ENCODE data around the gene TPO.
"Not testable (repeated sequence)": the region's sequence is repeated elsewhere in the genome, so short reads cannot be mapped to it uniquely, and the experiment has no call there.

The TPO gene

DNA sequence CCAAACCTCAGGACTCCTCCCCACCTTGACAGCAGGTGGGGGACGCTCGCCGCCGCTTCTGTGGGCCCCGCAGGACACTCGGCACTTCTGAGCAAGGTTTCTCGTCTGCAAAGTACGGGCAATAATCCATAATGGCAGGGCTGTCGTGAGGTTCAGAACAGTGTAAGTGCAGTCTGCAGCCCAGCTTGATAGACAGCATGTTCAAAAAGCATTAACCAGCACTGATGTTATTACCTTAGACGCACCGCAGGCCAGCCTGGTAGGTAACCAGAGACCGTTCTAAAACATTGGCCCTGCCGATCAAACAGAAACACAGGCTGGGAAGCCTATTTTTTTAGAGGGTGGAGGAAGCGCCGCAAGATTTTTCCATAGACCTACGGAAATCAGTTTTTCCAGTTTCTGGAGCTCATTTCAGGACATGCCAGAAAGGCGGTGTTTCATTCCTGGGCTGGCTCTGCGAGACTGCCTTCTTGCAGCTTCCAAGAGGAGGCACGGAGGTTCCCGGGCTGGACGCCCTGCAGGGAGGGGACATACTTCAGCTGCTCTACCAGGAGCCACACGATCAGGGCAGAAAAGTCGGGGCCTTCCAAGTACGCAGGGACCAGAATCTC lies 148.7 kb downstream of the TPO start:
- DNase-seq, result no peak

DNA sequence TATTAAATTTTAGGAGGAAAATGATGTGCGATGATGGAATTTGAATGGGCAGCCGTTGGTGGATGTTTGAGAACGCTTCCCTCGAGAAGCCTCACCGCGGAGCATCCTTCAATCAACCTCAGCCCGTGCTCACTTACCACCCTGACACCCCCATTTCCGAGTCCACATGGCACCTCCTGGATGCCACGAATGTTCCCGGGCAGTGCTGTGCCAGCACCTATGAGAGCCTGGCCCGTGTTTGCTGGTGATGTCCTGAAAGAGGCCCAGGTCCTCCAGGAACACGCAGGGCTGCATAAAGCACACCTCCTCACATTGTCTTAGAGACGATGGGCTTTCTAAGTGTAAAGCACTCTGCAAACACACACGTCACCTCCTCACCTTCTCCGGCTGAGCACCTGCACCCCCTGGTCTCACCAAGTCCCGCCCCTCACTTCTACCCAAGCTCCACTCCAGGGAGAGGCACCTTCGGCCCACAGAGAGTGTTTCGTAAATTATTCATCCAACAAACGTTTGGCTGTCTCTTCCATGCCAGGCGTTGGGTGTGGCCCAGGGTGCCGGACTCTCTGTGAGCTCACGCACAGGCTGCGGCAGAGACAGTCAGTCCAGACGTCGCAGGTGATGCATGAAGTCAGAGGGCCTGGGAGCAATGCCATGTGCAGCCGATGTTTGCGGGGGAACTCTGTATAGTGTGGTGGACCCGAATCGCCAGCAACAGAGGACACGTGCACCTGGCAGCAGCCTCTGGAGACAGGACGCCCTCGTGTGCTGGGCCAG lies 150.0 kb downstream of the TPO start:
- no peak for DNase-seq

DNA sequence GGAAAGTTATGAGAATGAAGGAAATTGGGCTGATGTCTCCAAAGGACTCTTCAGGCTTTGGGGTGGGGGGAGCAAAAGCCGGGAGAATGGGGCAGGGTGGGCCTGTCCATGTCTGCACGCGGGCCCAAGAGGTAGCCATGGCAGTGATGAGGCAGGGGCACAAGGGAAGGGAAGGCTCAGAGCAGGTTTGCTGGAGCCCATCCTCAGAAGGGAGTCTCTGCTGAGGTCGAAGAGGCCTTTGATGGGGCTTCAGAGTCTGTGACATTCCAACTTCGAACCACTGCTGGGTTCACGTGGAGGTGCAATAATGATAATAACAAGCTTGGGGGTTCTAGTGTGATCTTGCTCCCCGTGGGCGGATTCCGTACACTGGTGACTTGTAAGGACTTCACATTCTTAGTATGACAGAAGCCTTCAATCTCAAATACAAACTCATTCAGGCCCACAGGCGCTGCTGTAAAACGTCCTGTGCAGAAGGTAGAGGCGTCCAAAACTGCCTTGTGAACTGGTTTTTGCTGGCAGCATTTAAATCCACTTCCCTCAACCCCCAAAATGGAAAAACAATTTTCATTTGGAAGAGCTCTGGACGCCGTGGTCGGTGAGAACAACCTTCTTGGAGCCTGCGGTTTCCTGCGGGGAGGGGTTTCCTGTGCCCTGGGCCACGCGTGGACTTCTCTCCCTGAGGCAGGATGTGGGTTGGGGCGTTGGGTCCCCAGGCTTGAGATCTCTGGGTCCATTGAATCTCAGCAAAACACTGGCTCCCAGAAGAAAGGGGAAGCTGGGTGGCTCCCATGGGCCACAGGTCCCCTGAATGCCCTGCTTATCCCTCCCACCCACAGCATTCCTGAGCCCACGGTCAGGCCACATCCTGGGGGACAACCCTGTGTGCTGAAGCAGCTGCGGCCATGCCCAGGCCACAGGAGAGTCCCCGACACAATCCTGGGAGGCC lies 151.0 kb downstream of the TPO start:
- DNase-seq, result no peak

DNA sequence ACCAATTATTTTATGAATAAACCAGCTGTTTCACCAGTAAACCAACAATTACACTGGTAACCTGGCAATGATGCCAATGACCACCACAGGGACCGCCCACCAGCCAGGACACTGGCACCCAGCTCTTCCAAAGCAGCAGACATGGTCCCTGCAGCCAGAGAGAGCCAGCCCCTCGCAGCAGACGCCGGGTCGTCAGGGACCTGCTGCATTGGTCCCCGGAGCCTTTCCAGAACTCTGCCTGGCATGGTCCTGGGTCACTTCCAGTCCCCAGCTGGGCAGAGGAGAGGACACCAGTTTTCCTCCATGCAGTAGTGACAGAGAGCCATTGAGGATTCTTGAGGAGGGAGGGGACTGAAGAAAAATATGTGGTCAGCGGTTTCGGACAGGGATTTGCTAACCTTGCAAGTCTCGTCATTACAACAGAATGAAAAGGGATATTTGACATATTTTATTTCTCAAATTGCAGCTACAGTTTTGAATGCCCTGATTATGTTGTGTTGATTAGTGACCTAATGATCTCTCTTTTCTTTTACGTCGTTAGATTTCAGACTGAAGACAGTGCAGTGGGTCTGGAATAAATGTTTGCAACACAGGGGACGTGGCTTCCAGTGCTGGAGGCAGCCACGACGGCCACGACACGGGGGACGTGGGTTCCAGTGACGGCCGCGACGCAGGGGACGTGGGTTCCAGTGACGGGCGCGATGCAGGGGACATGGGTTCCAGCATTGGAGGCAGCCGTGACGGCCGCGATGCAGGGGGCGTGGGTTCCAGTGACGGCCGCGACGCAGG lies 154.5 kb downstream of the TPO start:
- DNase-seq, result no peak

DNA sequence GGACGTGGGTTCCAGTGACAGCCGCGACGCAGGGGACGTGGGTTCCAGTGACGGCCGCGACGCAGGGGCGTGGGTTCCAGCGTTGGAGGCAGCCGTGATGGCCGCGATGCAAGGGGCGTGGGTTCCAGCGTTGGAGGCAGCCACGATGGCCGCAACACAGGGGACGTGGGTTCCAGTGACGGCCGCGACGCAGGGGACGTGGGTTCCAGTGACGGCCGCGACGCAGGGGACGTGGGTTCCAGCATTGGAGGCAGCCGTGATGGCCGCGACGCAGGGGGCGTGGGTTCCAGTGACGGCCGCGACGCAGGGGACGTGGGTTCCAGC lies 155.0 kb downstream of the TPO start:
- DNase-seq, result not testable (repeated sequence)

DNA sequence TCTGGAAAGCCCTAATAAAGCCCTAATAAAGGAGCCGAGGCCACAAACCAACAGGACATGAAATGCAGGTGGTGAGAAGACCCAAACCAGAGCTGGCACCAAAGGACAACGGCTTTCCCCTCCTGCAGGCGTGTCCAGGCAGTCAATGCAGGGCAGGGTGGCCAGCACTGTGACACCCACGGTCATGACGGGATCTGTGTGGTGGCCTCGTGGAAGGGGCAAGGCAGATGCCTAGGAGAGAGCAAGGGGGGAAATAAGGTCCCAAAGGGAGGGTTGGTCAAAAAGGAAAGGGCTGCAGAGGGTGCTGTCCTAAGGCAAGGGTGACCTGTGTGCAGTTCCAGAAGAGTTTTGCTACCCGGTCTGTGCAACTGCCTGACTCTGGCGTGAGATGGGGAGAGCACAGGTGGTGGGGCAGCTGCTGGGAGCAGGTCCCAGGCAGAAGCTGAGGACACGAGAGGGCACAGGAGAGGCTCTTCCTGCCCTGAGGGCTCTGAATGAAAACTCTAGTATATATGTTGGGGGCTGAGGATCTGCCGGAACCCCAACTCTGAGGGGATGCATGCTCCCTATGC lies 156.7 kb downstream of the TPO start:
- no peak for DNase-seq

DNA sequence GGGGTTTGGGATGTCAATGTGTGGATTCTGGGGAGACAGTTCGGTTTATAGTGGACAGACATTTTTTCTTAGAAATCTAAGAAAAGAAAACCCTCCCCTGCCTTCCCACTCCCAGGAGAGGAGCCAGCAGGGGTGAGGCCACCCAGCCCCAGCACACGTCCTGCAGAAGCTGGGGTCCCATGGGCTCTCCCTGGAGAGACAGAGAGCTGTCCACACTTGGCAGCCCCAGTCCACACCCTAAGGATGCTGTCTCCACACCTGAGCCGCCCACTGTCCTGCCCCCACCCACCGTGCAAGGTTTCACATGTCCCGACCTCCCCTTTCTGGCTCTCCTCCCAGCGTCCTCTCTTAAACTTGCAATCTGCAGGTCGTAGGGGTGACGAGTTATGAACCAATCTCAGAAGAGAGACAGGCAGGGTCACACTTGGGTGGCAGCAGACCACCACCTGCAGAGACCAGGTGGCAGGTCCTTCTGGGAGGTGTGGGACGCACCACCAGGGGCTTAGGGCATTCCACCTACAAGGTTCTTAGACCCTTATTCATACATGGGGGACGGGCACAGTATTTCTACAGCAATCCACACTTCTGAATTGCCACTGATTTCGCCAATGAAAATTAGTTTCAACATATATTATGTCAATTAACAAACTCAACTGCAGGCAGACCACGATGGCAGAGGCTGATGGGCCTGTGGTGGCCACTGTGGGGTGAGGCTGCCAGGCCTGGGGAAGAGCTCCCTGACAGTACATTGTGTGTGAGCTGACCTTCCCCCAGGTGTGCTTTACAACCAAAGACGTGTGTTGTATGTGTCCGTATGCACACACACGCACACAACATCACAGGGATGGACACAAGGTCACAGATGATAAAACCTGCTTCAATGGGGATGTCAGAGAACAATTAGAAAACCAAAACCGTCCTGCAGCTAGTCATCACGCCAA lies 158.5 kb downstream of the TPO start:
- no peak for DNase-seq

DNA sequence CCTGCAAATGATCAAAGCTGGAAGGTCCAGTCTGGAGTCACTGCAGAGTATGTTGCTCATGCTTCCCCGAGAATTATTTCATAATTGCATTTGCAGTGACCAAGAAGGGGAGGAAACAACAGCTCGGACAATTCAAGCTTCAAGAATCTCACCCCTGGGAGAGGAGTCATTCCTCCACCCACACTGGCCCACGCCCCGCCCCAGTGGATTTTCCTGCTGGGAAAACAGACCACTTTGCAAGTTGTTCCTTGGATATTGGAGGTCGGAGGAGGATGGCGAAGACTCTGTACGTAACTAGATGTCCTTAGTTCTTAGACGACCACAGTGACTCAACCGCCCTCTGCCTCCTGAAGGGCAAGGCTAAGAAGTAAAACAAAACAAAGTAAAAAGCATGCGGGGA lies 159.4 kb downstream of the TPO start:
- DNase-seq, result no peak

DNA sequence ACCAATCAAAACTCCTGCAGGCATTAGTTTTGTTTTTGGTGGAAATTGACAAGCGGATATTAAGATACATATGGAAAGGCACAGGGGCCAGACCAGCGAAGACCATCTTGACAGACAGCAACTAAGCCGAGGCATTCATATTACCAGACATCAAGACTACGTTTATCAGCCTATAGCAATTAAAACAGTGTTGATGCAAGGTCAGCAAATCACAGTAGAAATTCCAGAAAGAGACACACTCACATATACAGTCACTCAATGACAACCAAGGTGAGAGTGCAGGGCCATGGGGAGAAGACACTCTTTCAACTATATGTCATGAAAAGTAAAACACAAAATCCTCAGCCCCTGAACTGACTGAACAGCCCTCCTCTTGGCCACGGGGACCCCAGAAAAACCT lies 164.6 kb downstream of the TPO start:
- no peak for DNase-seq

DNA sequence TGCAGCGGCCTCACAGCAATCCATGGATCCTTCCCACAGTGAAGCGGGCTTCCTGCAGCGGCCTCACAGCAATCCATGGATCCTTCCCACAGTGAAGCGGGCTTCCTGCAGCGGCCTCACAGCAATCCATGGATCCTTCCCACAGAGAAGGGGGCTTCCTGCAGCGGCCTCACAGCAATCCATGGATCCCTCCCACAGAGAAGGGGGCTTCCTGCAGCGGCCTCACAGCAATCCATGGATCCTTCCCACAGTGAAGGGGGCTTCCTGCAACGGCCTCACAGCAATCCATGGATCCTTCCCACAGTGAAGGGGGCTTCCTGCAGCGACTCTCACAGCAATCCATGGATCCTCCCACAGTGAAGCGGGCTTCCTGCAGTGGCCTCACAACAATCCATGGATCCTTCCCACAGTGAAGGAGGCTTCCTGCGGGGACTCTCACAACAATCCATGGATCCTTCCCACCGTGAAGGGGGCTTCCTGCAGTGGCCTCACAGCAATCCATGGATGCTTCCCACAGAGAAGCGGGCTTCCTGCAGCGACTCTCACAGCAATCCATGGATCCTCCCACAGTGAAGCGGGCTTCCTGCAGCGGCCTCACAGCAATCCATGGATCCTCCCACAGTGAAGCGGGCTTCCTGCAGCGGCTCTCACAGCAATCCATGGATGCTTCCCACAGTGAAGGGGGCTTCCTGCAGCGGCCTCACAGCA lies 168.1 kb downstream of the TPO start:
- DNase-seq, result peak; percentile 54

DNA sequence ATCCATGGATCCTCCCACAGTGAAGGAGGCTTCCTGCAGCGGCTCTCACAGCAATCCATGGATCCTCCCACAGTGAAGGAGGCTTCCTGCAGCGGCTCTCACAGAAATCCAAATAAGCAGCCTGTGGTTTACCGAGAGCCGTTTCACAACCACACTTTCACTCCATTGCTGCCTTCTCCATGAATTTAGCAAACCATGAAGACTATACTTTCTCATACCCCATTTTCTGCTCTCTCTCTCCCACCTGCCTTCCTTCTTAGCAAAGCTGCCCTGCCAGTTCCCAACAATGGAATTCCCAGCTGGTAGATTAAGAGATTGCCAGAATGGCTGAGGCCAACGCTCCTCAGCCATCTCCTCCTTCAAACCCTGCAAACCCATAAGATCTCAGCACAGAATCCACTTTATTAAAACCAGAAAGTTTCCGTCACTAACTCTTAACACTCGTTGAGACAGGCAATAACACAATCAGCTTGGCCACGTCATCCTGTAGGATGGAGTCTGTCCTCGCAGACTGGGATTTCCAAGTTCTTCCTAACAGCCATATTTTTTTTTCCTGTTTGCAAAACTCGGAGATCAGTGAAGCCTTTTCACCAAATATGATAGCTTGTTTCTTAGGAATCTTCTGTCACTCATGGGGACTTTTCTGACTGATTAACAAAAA lies 168.8 kb downstream of the TPO start:
- DNase-seq, result no peak

DNA sequence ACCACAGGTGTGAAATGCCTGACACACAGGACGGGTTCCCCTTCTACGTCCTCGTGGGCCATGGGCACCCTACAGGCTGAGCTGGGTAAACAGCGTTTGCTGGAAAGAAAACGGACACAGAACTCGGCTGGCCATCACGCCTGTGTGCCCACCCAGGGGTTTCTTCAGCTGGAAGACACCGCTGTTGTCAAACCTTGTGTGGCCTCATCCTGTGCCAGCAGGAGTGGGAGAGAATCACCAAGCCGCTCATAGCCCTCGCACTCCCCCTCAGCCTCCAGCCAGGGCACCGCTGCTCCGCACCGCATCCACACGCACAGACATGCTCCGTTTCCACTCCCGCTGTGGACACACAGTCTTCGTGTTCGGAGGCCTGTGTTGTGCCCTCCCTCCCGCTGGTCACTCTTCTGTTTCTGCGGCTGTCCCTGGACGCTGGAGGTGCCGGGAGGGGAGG lies 169.7 kb downstream of the TPO start:
- DNase-seq, result no peak

DNA sequence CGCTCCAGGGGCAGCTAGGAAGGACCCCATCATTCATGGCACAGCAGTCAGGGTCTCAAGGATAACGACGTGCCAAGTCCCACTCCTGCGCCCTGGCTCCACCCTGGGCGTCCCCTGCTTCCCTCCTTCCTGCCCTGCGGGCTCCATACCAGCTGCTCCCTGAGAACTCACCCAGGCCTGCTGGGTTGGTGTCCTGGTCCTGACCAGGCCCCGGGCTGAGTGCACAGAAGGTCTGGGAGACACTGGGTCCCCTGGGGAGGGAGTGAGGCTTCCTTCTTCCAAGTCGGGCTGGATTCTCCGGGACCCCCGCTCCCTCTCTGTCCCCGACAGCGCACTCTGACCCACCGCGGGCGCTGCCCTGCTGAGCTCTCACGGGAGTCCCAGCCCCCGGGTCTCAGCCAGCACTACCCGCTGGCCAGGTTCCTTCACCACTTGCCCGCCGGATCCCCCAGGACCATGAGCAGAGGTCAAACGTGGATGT lies 170.8 kb downstream of the TPO start:
- no peak for DNase-seq

DNA sequence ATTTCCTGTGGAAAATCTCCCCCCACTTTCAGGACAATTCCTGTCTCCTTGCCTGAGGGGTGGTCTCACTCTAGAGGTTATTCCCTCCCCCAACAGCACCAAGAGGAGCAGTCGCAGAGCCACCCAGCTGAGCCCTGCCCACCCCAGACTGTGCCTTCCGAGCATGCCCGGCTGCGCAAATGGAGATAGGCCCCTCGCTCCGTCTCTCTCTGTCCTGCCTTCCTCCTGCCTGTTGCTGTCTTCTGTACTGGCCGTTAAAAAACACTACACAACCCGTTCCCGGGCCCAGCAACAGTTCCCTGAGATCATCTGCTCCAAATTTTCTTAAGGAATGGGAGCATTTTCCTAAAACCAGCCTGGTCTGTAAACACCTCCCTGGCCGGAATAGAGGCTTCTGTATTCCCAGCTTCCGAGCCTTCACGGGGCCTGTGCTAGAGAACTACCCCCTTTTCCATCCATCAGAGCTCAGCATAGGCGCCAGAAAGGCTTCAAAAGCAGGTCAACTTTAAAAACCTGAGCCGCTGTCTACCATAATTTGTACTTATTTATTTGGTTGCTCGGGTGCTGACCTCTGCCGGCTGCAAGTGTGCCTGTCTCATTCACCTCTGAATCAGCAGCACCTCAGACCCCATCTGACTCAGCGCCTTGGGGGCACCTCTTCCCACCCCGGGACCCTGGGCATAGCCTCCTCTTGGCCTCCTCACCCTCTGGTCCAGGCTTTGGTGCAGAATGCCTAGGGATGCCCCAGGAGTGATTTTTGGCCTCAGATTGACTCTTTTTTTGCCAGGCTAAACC lies 171.6 kb downstream of the TPO start:
- DNase-seq, result no peak

DNA sequence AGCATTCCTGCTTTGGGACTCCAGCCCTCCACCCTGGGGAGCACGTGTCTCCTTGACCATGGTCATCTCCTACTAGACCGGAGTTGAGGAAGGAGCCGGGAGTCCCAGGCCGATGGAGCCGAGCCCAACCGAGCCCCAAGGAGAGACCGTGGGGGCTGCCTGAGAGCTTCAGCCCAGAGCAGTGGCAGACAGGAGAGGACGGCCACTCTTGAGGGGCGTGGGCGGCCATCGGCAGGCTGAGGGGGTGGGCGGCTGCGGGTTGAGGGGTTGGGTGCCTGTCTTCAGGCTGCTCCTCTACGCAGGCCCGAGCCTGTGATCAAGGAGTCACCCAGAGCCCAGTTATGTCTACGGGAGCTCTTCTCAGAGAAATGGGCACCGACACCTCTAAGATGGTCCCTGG lies 172.4 kb downstream of the TPO start:
- DNase-seq, result no peak

DNA sequence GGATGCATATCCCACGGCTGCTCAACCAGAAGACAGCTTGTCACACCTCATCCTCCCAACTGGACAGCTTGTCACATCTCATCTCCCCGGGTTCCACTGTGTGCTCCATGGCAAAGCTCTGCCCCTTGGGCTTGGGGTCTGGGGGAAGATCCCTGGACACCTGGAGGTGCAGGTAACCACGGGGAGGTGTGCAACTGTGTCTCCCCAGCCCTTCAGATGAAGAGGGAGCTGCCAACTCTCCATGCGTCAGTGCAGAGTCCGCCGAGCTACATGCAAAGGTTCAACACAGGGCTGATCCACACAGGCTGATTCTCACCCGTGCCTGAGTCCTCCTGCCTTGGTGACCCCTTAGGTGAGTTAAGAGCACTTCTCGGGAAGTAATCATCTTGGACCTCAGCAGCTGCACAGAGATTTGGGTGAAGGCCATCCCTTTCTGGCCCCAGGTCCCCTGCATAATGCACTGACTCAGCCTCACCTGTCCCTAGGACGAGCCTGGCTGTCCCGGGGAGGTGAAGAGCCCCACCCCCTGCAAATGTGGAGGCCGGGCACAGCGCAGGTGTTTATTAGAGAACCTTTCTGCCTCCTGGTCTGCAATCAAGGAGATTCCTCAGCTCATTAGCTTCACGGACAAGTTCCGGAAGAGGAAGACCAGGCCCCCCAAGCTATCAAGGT lies 173.1 kb downstream of the TPO start:
- DNase-seq, result no peak

DNA sequence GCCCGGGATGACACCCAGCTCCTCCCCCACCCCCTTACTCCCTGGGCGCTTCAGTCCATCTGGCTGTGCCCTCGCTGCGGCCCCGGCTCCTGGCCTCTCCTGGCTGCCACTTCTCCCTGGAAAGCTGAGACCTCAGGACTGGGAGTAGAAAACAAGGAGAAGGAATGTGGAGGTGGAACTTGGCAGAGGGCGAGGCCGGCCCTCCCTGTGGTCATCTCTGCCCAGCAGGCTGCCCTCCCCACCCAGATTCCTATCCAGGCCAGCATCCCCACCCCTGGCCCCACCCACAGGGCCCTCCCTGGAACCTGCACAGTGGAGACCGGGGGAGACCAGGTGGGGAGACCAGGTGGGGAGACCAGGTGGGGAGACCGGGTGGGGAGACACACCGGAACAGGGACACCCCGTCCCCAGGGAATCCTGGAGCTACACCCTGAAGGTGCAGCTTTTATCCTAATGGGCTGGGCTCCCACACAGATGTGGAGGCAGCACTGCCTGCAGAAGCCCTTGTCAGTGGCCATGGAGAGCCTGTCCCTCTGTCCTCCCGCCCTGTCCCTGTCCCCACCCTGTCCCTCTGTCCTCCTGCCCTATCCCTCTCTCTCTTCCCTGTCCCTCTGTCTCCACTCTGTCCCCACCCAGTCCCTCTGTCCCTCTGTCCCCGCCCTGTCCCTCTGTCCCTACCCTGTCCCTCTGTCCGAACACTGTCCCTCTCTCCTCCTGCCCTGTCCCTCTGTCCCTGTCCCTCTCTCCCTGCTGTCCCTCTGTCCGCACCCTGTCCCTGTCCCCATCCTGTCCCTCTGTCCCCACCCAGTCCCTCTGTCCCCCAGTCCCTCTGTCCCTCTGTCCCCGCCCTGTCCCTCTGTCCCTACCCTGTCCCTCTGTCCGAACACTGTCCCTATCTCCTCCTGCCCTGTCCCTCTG lies 173.9 kb downstream of the TPO start:
- DNase-seq, result no peak
